Effector CD8-positive, alpha-beta T cell (primary cell): ENCODE data around the gene AP1B1.
"Not testable (repeated sequence)": the region's sequence is repeated elsewhere in the genome, so short reads cannot be mapped to it uniquely, and the experiment has no call there.

ENCODE experiments used
- DNase-seq: peaks from one replicate; lab custom pipeline; 2025; lab: John Stamatoyannopoulos, UW
- total RNA-seq, 4 experiments: gene quantifications; one replicate each; lab custom pipeline; 2026; lab: John Stamatoyannopoulos, UW

AP1B1 gene
- 107 to 125 (median 119) reads per million in 4 experiments for total RNA-seq

GRCh38 chr22:29387921-29388758 is at the start of gene AP1B1:
AP1B1 (minus strand) TSS chr22:29388570; CDS start chr22:29367243, 21,327 bp downstream.
- DNase-seq, result peak; percentile 84

GRCh38 chr22:29435236-29436136 is 47.1 kb upstream of the AP1B1 start:
- DNase-seq, result no peak

GRCh38 chr22:29434288-29434687 is 45.9 kb upstream of the AP1B1 start:
- no peak for DNase-seq

- no peak for DNase-seq
These were observed 45.5 kb upstream of the AP1B1 start for GRCh38 chr22:29433856-29434255.

GRCh38 chr22:29431986-29432385 is 43.6 kb upstream of the AP1B1 start:
- DNase-seq, result no peak

- no peak for DNase-seq
These were observed 38.9 kb upstream of the AP1B1 start for GRCh38 chr22:29427176-29427760.

- no peak for DNase-seq
These were observed 38.1 kb upstream of the AP1B1 start for GRCh38 chr22:29426476-29426875.

- DNase-seq, result not testable (repeated sequence)
These were observed 30.3 kb upstream of the AP1B1 start for GRCh38 chr22:29418704-29419103.

GRCh38 chr22:29414951-29415591 is 26.7 kb upstream of the AP1B1 start:
- peak; percentile 16 for DNase-seq

GRCh38 chr22:29412772-29413171 is 24.4 kb upstream of the AP1B1 start:
- not testable (repeated sequence) for DNase-seq

- DNase-seq, result not testable (repeated sequence)
These were observed 23.3 kb upstream of the AP1B1 start for GRCh38 chr22:29411569-29412211.

- no peak for DNase-seq
These were observed 20.6 kb upstream of the AP1B1 start for GRCh38 chr22:29408940-29409339.

GRCh38 chr22:29401538-29401937 is 13.2 kb upstream of the AP1B1 start:
- DNase-seq, result not testable (repeated sequence)

- DNase-seq, result no peak
These were observed 12.2 kb upstream of the AP1B1 start for GRCh38 chr22:29400576-29400975.

- DNase-seq, result no peak
These were observed 9.4 kb upstream of the AP1B1 start for GRCh38 chr22:29397791-29398190.

- DNase-seq, result no peak
These were observed 7.8 kb upstream of the AP1B1 start for GRCh38 chr22:29396126-29396525.

- peak; percentile 46 for DNase-seq
These were observed 6.7 kb upstream of the AP1B1 start for GRCh38 chr22:29394931-29395581.

- DNase-seq, result no peak
These were observed 4.7 kb upstream of the AP1B1 start for GRCh38 chr22:29393019-29393608.

GRCh38 chr22:29391546-29391945 is 3.2 kb upstream of the AP1B1 start:
- no peak for DNase-seq

GRCh38 chr22:29390270-29390669 is 1.9 kb upstream of the AP1B1 start:
- no peak for DNase-seq
